ENCODE measurements around the gene PNLIPRP3.
A peak's percentile ranks its signal among the peaks of the same experiment; 100 is the strongest.

Gene PNLIPRP3

GRCh38 chr10:116486770-116487448 lies 59.3 kb downstream of the PNLIPRP3 start:
- DNase-seq (ENCODE audit: low read depth, low spot score) = no peak
- no peak overlapping the region for H3K4me3 ChIP-seq (ENCODE audit: low read depth, low read length)
- in situ Hi-C loops (cut with HindIII; ENCODE audit: low sequenced_read_pairs) = no loop called here
- no peak for TF ChIP-seq CTCF (IDR thresholded peaks at IDR 0.05; ENCODE audit: low read depth, low read length)

GRCh38 chr10:116487522-116488430 lies 60.1 kb downstream of the PNLIPRP3 start:
- in situ Hi-C loops (cut with HindIII; ENCODE audit: low sequenced_read_pairs) = no loop called here
- DNase-seq (ENCODE audit: low read depth, low spot score) = no peak
- H3K4me3 ChIP-seq (ENCODE audit: low read depth, low read length) = no peak overlapping the region
- TF ChIP-seq CTCF (IDR thresholded peaks at IDR 0.05; ENCODE audit: low read depth, low read length) = no peak

GRCh38 chr10:116489460-116489859 lies 61.8 kb downstream of the PNLIPRP3 start:
- TF ChIP-seq CTCF (IDR thresholded peaks at IDR 0.05; ENCODE audit: low read depth, low read length) = no peak
- H3K4me3 ChIP-seq (ENCODE audit: low read depth, low read length) = no peak overlapping the region
- DNase-seq (ENCODE audit: low read depth, low spot score) = no peak
- in situ Hi-C loops (cut with HindIII; ENCODE audit: low sequenced_read_pairs) = no loop called here

GRCh38 chr10:116490028-116490662 lies 62.5 kb downstream of the PNLIPRP3 start:
- peak; percentile 58 for TF ChIP-seq CTCF (IDR thresholded peaks at IDR 0.05; ENCODE audit: low read depth, low read length)
- peak; percentile 22 for DNase-seq (ENCODE audit: low read depth, low spot score)
- in situ Hi-C loops (cut with HindIII; ENCODE audit: low sequenced_read_pairs) = no loop called here
- no peak overlapping the region for H3K4me3 ChIP-seq (ENCODE audit: low read depth, low read length)

- no peak for DNase-seq (ENCODE audit: low read depth, low spot score)
- H3K4me3 ChIP-seq (ENCODE audit: low read depth, low read length) = no peak overlapping the region
- no peak for TF ChIP-seq CTCF (IDR thresholded peaks at IDR 0.05; ENCODE audit: low read depth, low read length)
- in situ Hi-C loops (cut with HindIII; ENCODE audit: low sequenced_read_pairs) = no loop called here
These were observed 77.1 kb downstream of the PNLIPRP3 start for GRCh38 chr10:116504786-116505185.

GRCh38 chr10:116510565-116510964 lies 82.9 kb downstream of the PNLIPRP3 start:
- no peak overlapping the region for H3K4me3 ChIP-seq (ENCODE audit: low read depth, low read length)
- in situ Hi-C loops (cut with HindIII; ENCODE audit: low sequenced_read_pairs) = no loop called here
- no peak for DNase-seq (ENCODE audit: low read depth, low spot score)
- no peak for TF ChIP-seq CTCF (IDR thresholded peaks at IDR 0.05; ENCODE audit: low read depth, low read length)

Measured in astrocyte of the spinal cord (primary cell).